CD14-positive monocyte (primary cell): ENCODE results near the gene PXN. TPM values are rescaled to one million over a fixed set of nuclear protein-coding genes. Genes with fewer than 3 reads are reported as not detected.

Experiments used
- DNase-seq, 3 donors: peaks; one replicate each; pipeline ENCODE4 v3.0.0-alpha.2; 2011 to 2022
- H2AFZ ChIP-seq: 2 replicates; pipeline ENCODE4 v1.6.0; 2012; ENCODE audit warnings: mild to moderate bottlenecking, low read depth, low read length, inconsistent platforms; ENCODE audit not compliant: insufficient read depth, poor library complexity, severe bottlenecking
- H3K27ac ChIP-seq, 2 donors: 1 replicate in 1 of 2; 2 replicates in 1 of 2; pipeline ENCODE4 v1.5.1; 2012 to 2013; ENCODE audit warnings: low read length in 2 of 2, control low read depth in 1 of 2, inconsistent platforms in 1 of 2, low read depth in 1 of 2, mild to moderate bottlenecking in 1 of 2
- H3K27me3 ChIP-seq, 2 donors: one replicate each; pipeline versions ENCODE4 v1.6.0 to v1.6.1; 2011 to 2013; ENCODE audit warnings: low read length in 2 of 2; ENCODE audit not compliant: control insufficient read depth in 2 of 2, insufficient read depth in 2 of 2
- H3K36me3 ChIP-seq, 2 donors: replicated peaks in 1 of 2; 1 replicate in 1 of 2; 2 replicates in 1 of 2; pipeline versions ENCODE4 v1.5.1 to v1.6.1; 2012 to 2013; ENCODE audit warnings: low read length in 2 of 2, control low read depth in 1 of 2, inconsistent platforms in 1 of 2, mild to moderate bottlenecking in 1 of 2; ENCODE audit not compliant: insufficient read depth in 2 of 2, control insufficient read depth in 1 of 2
- H3K4me1 ChIP-seq, 2 donors: 1 replicate in 1 of 2; 2 replicates in 1 of 2; pipeline versions ENCODE4 v1.5.1 to v1.6.1; 2012 to 2013; ENCODE audit warnings: low read length in 2 of 2, control low read depth in 1 of 2, inconsistent platforms in 1 of 2, mild to moderate bottlenecking in 1 of 2, moderate library complexity in 1 of 2; ENCODE audit not compliant: insufficient read depth in 2 of 2, control insufficient read depth in 1 of 2
- H3K4me2 ChIP-seq: replicated peaks from 2 replicates; pipeline ENCODE3; 2012; ENCODE audit warnings: low read length, moderate library complexity, mild to moderate bottlenecking; ENCODE audit not compliant: poor library complexity, severe bottlenecking; ENCODE audit errors: extremely low read depth
- H3K4me3 ChIP-seq, 3 experiments: fragments of 200-600 bp in 1 of 3; sonication (generic) in 1 of 3; replicated peaks in 1 of 3; 1 replicate in 2 of 3; 2 replicates in 1 of 3; pipeline ENCODE4 v1.5.1; 2011 to 2013; ENCODE audit warnings: low read length in 3 of 3, mild to moderate bottlenecking in 3 of 3, control low read depth in 2 of 3, low read depth in 2 of 3, inconsistent platforms in 1 of 3, moderate library complexity in 1 of 3
- H3K79me2 ChIP-seq: 2 replicates; pipeline ENCODE4 v1.6.0; 2012; ENCODE audit warnings: mild to moderate bottlenecking, control low read depth, inconsistent platforms, low read length, moderate library complexity; ENCODE audit not compliant: insufficient read depth
- H3K9ac ChIP-seq: 2 replicates; pipeline ENCODE4 v1.6.0; 2017; ENCODE audit warnings: low read length, mild to moderate bottlenecking; ENCODE audit not compliant: insufficient read depth, poor library complexity, severe bottlenecking
- H3K9me3 ChIP-seq, 2 donors: replicated peaks in 1 of 2; 1 replicate in 1 of 2; 2 replicates in 1 of 2; pipeline versions ENCODE4 v1.5.1 to v1.6.1; 2012 to 2013; ENCODE audit warnings: low read length in 2 of 2, control low read depth in 1 of 2; ENCODE audit not compliant: control insufficient read depth in 1 of 2, insufficient read depth in 1 of 2
- H4K20me1 ChIP-seq: 2 replicates; pipeline ENCODE4 v1.6.0; 2012; ENCODE audit warnings: mild to moderate bottlenecking, low read length, control low read depth, moderate library complexity; ENCODE audit not compliant: insufficient read depth
- H3K27ac Mint-ChIP-seq, 7 donors: one replicate each; pipeline ENCODE4 v1.8.0; 2020; ENCODE audit warnings: mild to moderate bottlenecking in 7 of 7, mixed read lengths in 7 of 7, moderate library complexity in 6 of 7, inconsistent platforms in 2 of 7
- H3K27me3 Mint-ChIP-seq, 3 donors: one replicate each; pipeline ENCODE4 v1.8.0; 2021 to 2022; ENCODE audit warnings: low read depth in 3 of 3, mild to moderate bottlenecking in 3 of 3, mixed read lengths in 3 of 3, moderate library complexity in 3 of 3, inconsistent platforms in 1 of 3
- H3K36me3 Mint-ChIP-seq, 2 donors: one replicate each; pipeline ENCODE4 v1.8.0; 2020; ENCODE audit warnings: mixed read lengths in 2 of 2, inconsistent platforms in 1 of 2, mild to moderate bottlenecking in 1 of 2
- H3K4me1 Mint-ChIP-seq: one replicate; pipeline ENCODE4 v1.8.0; 2020; ENCODE audit warnings: mild to moderate bottlenecking, mixed read lengths
- H3K4me3 Mint-ChIP-seq, 2 donors: one replicate each; pipeline ENCODE4 v1.8.0; 2020; ENCODE audit warnings: mild to moderate bottlenecking in 2 of 2, mixed read lengths in 2 of 2, moderate library complexity in 1 of 2
- H3K9me3 Mint-ChIP-seq, 7 donors: one replicate each; pipeline ENCODE4 v1.8.0; 2020 to 2022; ENCODE audit warnings: mixed read lengths in 7 of 7, mild to moderate bottlenecking in 6 of 7, moderate library complexity in 6 of 7, inconsistent platforms in 2 of 7
- WGBS: methylation state at CpG from one replicate; pipeline ENCODE4 v1.1.5; 2013; ENCODE audit warnings: missing lambda C conversion rate; ENCODE audit not compliant: insufficient coverage; 5-methylcytosine and 5-hydroxymethylcytosine counted together
- intact Hi-C, 2 donors: fragments of 100-400 bp; cut with micrococcal nuclease; formaldehyde crosslinking; loops; one replicate each; pipeline versions ENCODE4 v1.15.0 to v1.15.1; 2023
- polyA plus RNA-seq, 3 donors: library from polyadenylated mRNA; depleted of rRNA in 1 of 3; unstranded in 2 of 3; stranded (reverse) in 1 of 3; fragments of 300-500 nt in 2 of 3; fragments of >200 nt in 1 of 3; fragmentation: Illumina TruSeq in 2 of 3; gene quantifications; 1 replicate in 2 of 3; 2 replicates in 1 of 3; pipeline ENCODE4 v1.2.3, GENCODE V29; 2012 to 2021
- TF ChIP-seq, protein P1 (sequence below): fragments of 200-600 bp; IDR thresholded peaks from one replicate; pipeline ENCODE4 v1.8.0; 2022; ENCODE audit warnings: antibody characterized with exemption, mild to moderate bottlenecking

The PXN gene
- polyA plus RNA-seq, 3 donors: 62.5 to 106 (median 98.4) TPM

DNA sequence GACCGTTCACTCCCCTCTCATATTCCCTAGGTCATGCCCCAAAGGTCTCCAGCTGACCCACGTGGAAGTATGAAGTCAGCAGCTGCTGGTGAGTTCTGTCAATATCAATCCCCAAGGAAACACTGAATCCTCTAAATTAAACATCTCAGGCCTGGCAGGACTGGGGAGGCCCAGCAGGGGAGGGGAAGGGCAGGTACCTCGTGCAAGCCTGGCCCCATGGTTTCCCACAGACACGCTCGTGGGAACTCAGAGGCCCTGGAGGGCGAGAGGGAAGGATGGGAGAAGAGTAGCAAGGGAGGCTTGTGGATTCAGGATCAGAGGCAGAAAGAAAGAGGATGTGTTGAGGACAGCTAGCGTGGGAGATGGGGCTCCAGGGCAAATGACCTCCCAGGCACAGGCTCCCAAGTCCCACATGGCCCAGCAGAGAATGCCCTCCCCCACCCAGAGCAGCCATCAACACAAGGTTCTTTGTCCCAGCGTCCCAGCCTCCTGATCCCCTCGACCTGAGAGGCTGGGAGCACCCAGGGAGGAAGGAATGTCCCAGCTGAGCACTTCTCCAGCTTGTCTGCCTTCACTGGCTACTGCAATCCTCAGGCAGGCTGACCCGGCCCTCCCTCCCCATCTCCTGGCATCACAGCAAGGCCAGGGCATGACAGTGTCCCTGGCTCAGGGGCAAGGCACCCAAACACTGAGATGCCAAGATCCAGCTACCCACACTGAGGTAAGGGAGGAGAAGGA lies 44.5 kb downstream of the PXN start:
- H3K27ac ChIP-seq: no peak overlapping the region
- no peak overlapping the region for H3K9ac ChIP-seq
- H3K36me3 Mint-ChIP-seq: peaks cover 74 to 92% of the 10 kb centered on the region in 2 donors
- intact Hi-C loops: no loop called here
- H3K4me1 Mint-ChIP-seq: peaks cover 17% of the 10 kb centered on the region
- peaks cover 80 to 90% of the 10 kb centered on the region in 2 donors for H3K36me3 ChIP-seq
- TF ChIP-seq, protein P1, sequence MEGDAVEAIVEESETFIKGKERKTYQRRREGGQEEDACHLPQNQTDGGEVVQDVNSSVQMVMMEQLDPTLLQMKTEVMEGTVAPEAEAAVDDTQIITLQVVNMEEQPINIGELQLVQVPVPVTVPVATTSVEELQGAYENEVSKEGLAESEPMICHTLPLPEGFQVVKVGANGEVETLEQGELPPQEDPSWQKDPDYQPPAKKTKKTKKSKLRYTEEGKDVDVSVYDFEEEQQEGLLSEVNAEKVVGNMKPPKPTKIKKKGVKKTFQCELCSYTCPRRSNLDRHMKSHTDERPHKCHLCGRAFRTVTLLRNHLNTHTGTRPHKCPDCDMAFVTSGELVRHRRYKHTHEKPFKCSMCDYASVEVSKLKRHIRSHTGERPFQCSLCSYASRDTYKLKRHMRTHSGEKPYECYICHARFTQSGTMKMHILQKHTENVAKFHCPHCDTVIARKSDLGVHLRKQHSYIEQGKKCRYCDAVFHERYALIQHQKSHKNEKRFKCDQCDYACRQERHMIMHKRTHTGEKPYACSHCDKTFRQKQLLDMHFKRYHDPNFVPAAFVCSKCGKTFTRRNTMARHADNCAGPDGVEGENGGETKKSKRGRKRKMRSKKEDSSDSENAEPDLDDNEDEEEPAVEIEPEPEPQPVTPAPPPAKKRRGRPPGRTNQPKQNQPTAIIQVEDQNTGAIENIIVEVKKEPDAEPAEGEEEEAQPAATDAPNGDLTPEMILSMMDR: no peak
- H3K79me2 ChIP-seq: peaks cover 26% of the 10 kb centered on the region
- WGBS: 88% methylated on average over 7 of the region's 10 CpGs
- H3K9me3 Mint-ChIP-seq: peaks cover 0 to 2% (median 0%) of the 10 kb centered on the region in 7 donors
- H3K4me3 ChIP-seq: no peak overlapping the region
- H3K27ac Mint-ChIP-seq: peak overlapping the region in 1 of 7 donors; percentile 15
- peaks cover 0 to 7% (median 4%) of the 10 kb centered on the region in 3 donors for H3K27me3 Mint-ChIP-seq
- H3K27me3 ChIP-seq: no peaks in the 10 kb centered on the region
- H3K4me2 ChIP-seq: no peak overlapping the region
- peaks cover 15 to 19% of the 10 kb centered on the region in 2 donors for H3K4me1 ChIP-seq
- DNase-seq: no peak
- H4K20me1 ChIP-seq: peaks cover 100% of the 10 kb centered on the region
- H3K4me3 Mint-ChIP-seq: no peak overlapping the region
- no peak overlapping the region for H2AFZ ChIP-seq
- no peaks in the 10 kb centered on the region for H3K9me3 ChIP-seq

DNA sequence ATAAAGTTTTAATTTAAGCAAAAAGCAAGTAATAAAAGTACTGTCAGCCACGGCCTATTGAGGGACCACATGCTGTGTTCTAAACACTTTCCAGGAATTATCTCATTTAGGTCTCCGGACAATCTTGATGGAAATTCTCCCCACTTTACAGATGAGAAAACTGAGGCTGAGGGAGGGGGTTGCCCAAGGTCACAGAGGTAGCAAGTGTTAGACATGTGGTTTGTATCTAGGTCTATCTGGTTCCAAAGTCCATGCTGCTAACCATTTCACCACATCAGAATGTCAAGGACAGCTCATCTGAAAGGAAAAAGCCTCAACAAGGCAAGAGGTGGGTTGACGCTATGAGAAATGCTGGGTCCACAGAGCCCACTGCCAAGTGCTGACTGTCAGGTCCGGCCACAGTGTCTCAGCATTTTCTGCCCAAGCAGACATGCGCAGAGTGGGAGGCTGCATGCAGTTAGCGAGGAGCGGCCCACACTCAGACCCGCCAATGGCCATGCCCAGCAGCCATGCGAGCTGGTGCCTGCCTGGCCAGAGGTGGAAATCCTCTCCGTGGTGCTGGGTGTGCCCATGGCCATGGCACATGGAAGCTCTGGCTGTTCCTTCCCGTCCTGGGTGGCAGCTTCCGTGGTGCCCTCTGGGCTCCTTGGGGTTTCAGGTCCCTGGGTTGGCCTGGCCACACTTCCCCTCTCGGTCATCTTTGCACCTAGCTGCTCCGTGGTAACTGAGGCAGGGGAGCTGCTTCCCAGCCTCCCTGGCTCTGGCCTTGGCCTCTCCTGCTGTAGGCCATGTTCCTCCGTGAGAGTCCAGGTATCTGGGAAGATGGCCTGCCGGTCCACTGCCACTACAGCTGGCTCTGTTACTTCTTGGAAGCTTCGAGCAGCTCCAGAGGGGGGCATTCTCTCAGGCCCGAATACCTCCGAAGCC lies 46.6 kb downstream of the PXN start:
- Mint-ChIP-seq H3K27ac (peak overlapping the region in 2 of 7 donors; percentile 20 to 53), H3K4me1 (no peaks in the 10 kb centered on the region), H3K36me3 (peaks cover 80 to 95% of the 10 kb centered on the region in 2 donors), H3K4me3 (no peak overlapping the region), H3K9me3 (peaks cover 0 to 2% (median 0%) of the 10 kb centered on the region in 7 donors), H3K27me3 (peaks cover 0 to 6% (median 4%) of the 10 kb centered on the region in 3 donors)
- intact Hi-C loops: no loop called here
- peaks cover 5% of the 10 kb centered on the region for H3K79me2 ChIP-seq
- no peak overlapping the region for H2AFZ ChIP-seq
- no peaks in the 10 kb centered on the region for H3K27me3 ChIP-seq
- H3K4me2 ChIP-seq: no peak overlapping the region
- H4K20me1 ChIP-seq: peaks cover 100% of the 10 kb centered on the region
- peaks cover 91 to 96% of the 10 kb centered on the region in 2 donors for H3K36me3 ChIP-seq
- H3K4me1 ChIP-seq: no peaks in the 10 kb centered on the region
- no peaks in the 10 kb centered on the region for H3K9me3 ChIP-seq
- TF ChIP-seq, protein P1: no peak
- no peak overlapping the region for H3K9ac ChIP-seq
- H3K27ac ChIP-seq: no peak overlapping the region
- no peak for DNase-seq
- WGBS: 96% methylated on average over 18 of the region's 19 CpGs
- H3K4me3 ChIP-seq: no peak overlapping the region
